Ramos (cell line): ENCODE data around the gene TJAP1.
"Not testable (repeated sequence)": the region's sequence is repeated elsewhere in the genome, so short reads cannot be mapped to it uniquely, and the experiment has no call there.

Source experiments
- in situ Hi-C: fragments of 300-500 bp; cut with MboI; formaldehyde crosslinking; loops from one replicate; pipeline ENCODE4 v1.14.3; 2022; ENCODE audit warnings: low sequenced_read_pairs; ENCODE audit not compliant: unreplicated experiment

The TJAP1 gene

DNA sequence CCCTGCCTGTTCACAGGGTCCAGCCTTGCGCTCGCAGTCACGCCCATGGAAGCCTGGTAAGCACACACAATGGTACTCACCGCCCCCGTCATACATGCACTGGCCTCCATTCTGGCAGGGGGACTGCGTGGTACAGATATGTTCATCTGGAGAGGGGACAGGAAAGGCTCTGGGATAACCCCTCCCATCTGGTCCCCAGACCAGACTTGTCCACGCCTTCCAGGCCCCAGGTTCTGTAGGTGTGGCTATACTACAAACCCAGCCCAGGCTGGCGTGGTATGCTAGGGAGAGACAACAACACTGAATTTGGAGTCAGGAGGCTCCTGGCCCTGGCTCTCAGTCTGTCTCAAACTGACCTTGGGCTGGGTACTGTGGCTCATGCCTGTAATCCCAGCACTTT is 25.4 kb upstream of the TJAP1 start:
- in situ Hi-C loops = no loop called here

DNA sequence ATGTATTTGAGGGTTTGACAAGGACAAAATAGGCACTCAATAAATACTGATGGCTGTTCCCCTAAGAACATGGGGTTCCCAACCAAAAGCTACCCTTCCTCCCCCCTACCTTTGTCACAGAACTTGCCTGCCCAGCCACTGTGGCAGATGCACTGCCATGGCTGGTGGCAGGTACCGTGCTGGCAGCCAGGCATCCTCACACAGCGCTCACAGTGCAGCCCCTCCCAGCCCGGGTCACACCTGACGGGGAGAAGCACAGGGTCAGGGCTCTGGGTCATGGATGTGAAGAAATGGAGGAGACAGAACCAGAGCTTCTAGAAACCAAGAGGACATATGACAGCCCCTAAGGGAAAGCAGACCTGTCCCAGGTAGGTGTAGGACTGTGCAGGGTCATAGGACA is 24.5 kb upstream of the TJAP1 start:
- in situ Hi-C loops = no loop called here

DNA sequence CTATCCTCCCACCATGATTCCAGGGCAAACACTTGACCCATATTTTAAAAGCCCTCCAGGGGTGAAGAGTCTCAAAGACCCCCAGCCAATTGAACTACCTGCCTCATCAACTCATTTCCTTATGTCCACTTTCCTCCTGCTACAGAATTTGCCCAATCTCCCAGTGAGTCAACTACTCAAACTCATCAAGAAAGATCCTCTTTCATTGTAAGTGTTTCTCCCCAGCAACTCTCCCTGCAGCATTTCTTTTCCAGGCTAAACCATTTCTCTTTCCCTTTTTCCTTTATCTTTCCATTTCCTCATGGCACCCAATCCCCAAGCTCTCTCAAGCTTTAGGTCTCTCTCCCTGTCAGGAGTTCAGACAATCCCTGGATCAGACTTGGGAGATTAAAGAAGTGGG is 23.5 kb upstream of the TJAP1 start:
- in situ Hi-C loops = no loop called here

DNA sequence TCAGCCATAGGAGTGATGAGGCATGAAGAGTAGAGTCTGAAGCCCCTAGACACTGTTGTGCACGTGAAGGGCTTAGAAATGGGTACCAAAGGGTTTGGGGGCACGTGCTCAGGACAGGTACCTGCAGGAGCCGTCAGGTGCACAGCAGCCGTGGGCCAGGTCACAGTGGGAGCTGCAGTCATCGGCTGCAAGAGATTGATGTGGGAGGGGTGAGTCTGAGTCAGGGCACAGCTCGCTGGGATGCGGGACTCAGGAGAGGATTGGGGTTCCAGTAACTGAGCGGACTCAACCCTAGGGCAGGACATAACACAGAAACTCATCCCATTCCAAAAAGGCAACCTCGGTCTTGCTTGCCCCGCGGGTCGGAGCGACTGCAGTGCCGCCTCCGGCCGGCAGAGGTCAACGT is 23.1 kb upstream of the TJAP1 start:
- in situ Hi-C loops = no loop called here

DNA sequence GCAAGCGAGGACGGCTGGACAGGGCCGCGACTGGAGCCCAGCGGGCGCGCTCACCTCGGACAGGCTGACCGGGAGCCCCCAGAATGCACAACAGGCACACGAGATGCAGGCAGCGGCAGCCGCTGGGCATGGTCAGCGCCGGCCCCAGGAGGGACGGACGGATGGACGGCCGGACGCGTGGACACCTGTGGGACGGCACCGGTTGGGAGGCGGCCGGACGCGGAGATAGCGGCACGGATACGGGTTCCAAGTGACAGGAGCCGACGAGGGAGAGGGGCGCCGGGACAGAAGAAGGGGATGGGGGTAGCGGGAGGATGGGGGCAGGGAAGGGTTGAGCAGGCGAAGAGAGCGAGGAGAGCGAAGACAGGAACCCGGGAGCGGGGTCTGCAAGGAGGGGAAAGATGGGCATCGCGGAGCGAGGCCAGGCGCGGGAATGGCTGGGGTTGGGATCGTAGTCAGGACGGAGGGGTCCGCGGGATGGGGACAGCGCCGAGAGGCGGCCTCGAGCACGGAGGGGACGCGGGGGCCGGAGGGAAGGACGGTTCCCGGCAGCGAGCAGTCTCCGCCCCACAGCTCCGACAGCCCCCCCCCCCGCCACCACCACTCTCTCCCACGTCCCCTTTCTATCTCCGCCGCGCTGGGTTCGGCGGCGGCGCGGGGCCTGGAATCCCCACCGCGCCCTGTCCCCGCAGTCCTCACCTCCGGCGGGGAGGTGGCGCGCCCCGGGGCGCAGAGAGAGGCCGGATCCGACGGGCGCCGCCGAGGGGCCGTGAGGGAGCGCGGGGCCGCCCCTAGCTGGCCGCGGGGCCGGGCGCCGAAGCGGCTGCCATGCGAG is 22.5 kb upstream of the TJAP1 start:
- in situ Hi-C loops = no loop called here

DNA sequence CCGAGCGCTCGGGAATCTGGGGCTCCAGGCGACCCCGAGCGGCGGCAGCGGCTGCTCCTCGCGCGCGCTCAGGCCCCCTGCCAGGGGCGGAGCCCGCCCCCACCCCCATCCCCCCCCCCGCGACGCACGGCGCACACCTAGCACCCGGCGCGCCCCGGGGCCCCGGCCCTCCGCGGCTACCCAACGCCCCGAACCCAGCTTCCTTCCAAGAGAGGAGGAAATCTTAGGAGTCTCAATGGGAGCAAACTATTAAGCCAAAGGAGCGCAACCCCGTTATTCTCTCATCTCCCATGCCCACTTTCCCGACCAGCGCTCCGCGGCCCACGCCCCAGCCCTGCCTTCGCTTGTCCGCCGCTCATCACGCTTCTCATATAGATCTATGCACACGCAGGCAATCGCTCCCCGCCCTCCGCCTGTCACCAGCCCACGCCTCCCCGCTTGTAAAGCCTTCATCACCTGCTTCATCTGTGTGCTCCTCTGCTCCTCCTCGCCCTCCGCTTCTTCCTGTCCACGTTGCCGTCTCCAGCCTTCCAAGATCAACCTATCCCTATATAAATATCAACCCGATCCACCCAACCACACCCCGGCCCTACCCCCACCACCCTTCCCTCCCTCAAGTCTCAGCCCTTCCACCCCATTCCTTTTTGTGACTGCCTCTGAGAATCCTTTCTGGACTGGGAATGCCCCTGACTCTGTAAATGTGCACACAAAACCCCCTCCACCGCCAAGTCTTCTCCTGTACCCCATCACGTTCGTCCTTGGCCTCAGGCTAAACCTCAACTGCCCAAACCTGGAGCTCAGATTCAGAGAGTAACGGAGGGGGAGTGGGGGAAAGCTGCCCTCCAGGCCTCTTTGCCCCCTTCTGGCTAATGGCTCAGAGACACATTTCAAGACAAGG is 21.6 kb upstream of the TJAP1 start, which contains the start of gene DLK2:
Gene DLK2 (minus strand): TSS at position 18 of the 898 bp plus-strand sequence. CDS start 723 bp downstream, outside the sequence.
- in situ Hi-C loops = no loop called here

DNA sequence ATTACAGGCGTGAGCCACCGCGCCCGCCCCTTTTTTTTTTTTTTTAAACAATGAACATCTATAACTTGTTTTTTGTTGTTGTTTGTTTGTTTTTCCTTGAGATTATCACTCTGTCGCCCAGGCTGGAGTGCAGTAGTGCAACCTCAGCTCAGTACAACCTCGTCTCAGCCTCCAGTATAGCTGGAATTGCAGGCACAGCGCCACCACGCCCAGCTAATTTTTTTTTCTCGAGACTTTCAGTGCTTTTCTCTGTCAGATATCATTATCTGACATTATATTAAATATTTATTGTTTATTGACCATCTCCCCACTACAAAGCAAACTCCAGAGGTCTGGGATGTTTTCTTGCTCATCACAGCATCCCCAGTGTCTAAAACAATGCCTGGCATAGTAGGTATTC is 19.7 kb upstream of the TJAP1 start:
- in situ Hi-C loops = no loop called here

DNA sequence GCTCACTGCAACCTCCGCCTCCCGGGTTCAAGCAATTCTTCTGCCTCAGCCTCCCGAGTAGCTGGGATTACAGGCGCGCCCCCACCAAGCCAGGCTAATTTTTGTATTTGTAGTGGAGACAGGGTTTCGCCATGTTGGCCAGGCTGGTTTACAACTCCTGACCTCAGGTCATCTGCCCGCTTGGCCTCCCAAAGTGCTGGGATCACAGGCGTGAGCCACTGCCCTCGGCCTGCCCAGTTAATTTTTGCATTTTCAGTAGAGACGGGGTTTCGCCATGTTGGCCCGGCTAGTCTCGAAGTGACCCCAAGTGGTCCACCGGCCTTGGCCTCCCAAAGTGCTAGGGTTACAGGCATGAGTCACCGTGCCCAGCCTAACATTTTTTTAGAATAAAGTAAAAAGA is 19.2 kb upstream of the TJAP1 start:
- in situ Hi-C loops = not testable (repeated sequence)

DNA sequence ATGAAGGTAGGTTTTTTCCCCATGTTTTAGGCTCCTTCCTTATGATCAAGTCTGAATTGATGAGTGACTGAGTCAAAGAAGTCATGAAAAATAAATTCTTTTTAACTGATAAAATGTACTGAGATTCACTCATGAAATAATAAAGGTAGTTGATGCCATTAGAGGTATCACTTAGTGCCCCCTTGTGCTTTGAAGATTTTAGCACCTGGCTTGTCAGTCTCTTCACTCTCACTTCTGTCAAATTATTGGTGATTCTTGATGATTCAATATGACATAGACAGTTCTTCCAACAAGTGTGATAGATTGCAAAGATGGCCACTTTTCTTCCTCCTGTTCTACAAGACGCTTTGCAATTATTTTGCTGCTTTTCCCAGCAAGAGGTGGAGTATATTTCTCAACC is 17.8 kb upstream of the TJAP1 start:
- in situ Hi-C loops = no loop called here

DNA sequence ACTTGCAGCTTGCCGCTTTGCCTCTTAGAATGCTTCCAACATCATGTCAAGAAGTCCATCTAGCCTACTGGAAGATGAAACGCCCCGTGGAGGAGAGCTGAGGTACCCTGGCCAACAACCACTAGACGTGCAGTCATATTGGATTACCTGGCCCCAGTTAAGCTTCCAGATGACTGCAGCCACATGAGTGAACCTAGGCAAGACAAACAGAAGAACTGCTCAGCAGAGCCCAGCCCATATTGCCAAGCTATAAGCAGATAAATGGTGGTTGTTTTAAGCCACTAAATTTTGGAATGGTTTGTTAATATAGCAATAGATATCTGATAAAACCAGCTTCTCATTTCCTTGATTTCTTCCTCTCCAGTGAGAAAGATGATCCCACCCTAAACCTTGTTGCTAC is 17.3 kb upstream of the TJAP1 start:
- in situ Hi-C loops = no loop called here

DNA sequence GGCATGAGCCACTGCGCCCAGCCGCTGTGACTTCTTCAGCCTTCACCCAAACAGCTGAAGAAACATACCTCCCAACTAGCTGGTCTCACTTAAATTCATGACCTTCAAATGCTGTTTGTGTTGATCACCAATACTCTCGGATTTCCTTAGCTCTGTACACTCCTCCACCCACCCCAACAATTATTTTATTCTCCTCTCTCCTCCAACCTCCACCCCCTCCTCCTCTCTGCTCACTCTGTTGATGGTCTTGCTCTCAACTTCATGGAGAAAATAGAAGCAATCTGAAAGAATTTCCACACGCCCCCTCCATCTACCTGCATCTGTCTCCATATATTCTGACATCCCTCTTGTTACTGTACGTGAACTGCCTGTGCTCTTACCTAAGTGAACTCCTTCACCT is 15.4 kb upstream of the TJAP1 start:
- in situ Hi-C loops = no loop called here

DNA sequence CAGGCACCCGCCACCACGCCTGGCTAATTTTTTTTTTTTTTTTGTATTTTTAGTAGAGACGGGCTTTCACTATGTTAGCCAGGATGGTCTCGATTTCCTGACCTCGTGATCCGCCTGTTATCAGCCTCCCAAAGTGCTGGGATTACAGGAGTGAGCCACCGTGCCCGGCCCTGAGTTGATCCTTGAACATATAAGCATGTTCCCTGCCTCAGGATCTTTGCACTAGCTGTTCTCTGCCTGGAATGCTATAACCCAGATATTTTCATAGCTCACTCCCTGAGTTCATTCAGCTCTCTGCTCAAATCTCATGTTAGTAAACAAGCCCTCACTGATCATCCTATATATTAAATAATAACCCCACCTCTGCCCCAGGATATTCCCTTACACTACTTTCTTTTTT is 13.0 kb upstream of the TJAP1 start:
- in situ Hi-C loops = no loop called here

DNA sequence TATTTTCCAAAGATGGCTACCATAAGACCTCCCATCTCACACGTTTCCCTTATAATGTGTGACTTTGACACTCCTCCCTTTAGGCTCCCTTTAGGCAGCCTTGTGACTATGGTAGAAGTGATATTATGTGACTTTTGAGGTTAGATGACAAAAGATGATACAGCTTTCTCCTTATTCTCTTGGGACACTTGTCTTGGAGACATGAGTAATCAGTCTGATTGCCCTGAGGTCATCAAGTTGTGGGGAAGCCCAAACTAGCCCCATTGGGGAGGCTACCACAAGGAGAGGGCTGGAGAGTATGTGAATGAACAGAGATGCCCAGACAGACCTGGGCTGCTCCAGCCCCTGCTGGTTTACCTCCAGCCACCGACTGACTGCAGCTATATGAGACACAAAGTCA is 11.4 kb upstream of the TJAP1 start:
- in situ Hi-C loops = no loop called here

DNA sequence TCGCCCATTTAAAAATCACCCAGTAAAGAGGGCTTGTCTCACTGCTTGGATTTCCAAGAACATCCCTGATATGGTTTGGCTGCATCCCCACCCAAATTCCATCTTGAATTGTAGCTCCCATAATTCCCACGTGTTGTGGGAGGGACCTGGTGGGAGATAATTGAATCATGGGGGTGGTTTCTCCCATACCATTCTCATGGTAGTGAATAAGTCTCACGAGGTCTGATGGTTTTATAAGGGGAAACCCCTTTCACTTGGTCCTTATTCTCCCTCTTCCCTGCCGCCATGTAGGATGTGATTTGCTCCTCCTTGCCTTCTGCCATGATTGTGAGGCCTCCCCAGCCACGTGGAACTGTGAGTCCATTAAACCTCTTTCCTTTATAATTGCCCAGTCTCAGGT is 10.1 kb upstream of the TJAP1 start:
- in situ Hi-C loops = not testable (repeated sequence)

DNA sequence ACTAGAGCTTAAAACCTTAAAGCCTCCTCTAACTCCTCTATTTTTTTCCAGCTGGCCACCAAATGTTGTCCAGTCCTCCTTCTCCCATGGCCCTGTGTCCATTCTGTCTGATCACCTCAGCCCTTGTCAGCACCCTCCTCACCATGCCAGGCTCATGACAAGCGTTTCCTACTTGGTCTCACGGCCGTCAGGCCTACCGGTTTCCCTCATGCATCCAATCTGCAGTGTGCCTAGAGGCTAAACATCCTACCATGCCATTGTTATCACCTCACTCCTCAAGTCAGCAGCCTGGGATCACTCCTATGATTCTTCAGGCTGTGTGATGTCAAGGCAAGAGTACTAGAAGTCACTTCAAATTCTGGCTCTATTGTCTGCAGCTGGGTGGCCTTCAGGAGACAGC is 9.6 kb upstream of the TJAP1 start:
- in situ Hi-C loops = no loop called here

DNA sequence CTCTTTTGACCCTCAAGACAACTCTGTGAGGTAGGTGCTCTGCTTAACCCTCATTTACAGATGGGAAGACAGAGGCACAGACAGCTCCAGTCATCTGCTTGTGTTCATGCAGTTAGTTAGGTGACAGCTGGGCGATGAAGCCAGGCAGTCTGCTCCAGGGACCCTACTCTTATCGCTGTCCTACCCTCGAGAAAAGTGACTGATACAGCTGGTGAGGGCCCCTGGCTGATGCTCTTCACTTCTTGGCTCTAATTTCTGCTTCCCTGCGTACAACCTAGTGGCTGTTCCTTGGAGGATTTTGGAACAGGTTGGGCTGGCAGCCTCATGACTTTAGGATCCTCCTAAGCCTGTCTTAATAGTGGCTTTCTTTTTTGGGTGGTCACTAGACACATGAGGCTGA is 9.1 kb upstream of the TJAP1 start:
- in situ Hi-C loops = no loop called here

DNA sequence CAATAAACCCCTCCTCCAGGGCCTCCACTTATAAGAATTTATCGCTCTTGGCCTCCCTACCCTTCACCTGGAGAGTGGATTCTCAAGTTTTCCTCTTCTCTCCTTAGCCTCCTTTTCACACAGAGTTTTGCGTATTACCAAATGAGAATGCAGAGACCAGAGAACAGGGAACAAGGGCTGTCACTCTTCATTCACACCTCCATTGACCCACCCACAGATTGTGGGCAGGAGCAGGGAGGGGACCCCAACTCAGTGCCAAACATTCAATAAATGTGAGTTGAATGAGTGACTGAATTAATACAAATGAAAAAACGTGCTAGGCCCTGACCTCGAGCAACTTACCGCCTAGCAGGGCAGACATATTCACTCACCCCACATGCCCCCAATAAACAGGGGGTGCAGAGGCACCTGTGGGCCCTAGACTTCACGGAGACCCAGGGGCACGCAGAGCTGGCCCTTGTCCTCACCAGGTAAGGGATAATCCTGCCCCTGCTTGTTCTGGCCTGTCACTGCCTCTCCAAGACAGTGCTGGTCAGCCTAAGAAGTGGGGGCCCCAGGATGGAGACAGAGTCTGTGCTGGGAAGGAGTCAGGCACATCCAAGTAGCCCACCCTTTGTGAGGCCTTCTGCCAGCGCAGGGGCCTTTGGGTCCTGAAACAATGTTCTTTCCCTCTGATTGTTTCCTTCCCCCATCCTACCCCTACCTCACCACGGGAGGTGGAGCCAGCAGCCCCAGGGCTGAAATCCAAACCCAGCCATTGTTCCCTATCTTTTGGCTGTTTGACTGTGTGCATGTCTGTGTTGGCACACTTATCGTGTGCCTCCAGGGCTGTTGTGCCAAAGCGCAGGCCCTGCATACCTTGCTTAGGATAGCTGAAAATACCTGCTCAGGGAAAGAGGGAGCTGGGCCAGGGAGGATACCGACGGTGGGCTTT is 8.4 kb upstream of the TJAP1 start:
- in situ Hi-C loops = no loop called here

DNA sequence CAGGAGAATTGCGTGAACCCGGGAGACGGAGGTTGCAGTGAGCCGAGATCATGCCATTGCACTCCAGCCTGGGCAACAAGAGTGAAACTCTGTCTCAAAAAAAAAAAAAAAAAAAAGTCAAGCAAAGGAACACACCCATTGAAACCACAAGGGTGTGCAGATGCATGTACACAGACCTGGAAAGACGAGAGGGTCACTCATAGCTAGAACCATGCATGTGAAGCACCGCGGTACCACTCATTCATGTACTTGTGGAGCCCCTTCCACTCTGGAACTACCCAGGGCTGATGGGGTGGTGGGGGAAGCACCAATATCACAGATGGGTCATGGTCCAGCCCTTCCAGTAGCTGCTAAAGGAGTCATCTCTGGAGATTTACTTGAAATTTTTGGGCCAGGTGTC is 7.4 kb upstream of the TJAP1 start:
- in situ Hi-C loops = no loop called here

DNA sequence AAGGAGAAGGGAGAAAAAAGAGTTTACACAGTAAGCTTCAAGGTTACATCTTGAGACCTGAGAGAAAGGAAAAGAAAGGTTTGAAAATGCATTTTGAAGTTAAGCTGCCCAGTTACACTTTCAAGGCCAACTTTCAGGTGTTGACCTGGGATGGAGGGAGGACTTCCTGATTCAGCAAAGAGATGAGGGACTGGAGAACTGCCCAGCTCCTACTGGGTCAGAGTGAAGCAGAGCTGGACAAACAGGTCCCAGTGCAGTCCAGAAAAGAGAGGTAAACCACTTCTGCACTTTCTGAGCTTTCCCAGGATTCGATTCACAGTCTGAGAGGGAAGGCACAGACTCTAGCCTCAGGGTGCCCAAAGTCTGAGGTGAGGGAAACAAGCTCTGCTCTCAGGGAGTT is 6.0 kb upstream of the TJAP1 start:
- in situ Hi-C loops = no loop called here

DNA sequence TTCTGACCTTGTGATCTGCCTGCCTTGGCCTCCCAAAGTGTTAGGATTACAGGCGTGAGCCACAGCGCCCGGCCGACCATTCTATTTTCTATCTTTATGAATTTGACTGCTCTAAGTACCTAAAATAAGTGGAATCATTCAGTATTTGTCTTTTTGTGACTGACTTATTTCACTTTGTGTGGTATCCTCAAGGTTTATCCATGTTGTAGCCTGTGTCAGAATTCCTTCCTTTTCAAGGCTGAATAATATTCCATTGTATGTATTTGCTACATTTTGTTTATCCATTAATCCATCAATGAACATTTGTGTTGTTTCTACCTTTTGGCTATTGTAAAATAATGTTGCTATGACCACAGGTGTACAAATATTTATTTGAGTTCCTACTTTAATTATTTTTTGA is 4.9 kb upstream of the TJAP1 start:
- in situ Hi-C loops = no loop called here
